Mesothelial cell of epicardium (in vitro differentiated cells): Measurements from ENCODE around the gene SYT14. TPM values are rescaled to one million over a fixed set of nuclear protein-coding genes. Genes with fewer than 3 reads are reported as not detected.
A peak's percentile ranks its signal among the peaks of the same experiment; 100 is the strongest.

ENCODE experiments used
- DNase-seq, 2 experiments: peaks; one replicate each; pipeline ENCODE4 v3.0.0; 2021; ENCODE audit warnings: low spot score in 2 of 2; ENCODE audit not compliant: unreplicated experiment in 2 of 2
- H3K27ac Mint-ChIP-seq: 2 replicates; pipeline ENCODE4 v1.8.0; 2021; ENCODE audit warnings: mixed read lengths
- H3K27me3 Mint-ChIP-seq: 2 replicates; pipeline ENCODE4 v1.8.0; 2021; ENCODE audit warnings: low read depth, mixed read lengths
- H3K36me3 Mint-ChIP-seq: 2 replicates; pipeline ENCODE4 v1.8.0; 2021; ENCODE audit warnings: mixed read lengths
- H3K4me1 Mint-ChIP-seq: 2 replicates; pipeline ENCODE4 v1.8.0; 2021; ENCODE audit warnings: mixed read lengths
- H3K4me3 Mint-ChIP-seq: 2 replicates; pipeline ENCODE4 v1.8.0; 2021; ENCODE audit warnings: mild to moderate bottlenecking, moderate library complexity, mixed read lengths
- H3K9me3 Mint-ChIP-seq: 2 replicates; pipeline ENCODE4 v1.8.0; 2021; ENCODE audit warnings: mixed read lengths
- CTCF ChIP-seq: fragments of 200-600 bp; sonication (generic); IDR thresholded peaks from one replicate; pipeline ENCODE4 v1.5.0; 2021; ENCODE audit warnings: antibody characterized with exemption; ENCODE audit not compliant: unreplicated experiment
- total RNA-seq: library from RNA; stranded (reverse); gene quantifications from 3 replicates; pipeline ENCODE4 v1.2.1, GENCODE V29; 2021

The SYT14 gene
- total RNA-seq, 1 donor from 2014 or later, result 1.1 TPM

- no peak for TF ChIP-seq CTCF
- peaks cover 1% of the 10 kb centered on the region for H3K27me3 Mint-ChIP-seq
- peaks cover 1% of the 10 kb centered on the region for H3K36me3 Mint-ChIP-seq
- H3K9me3 Mint-ChIP-seq, result peaks cover 2% of the 10 kb centered on the region
- H3K4me3 Mint-ChIP-seq, result no peak overlapping the region
- DNase-seq, result no peak
- no peak overlapping the region for H3K27ac Mint-ChIP-seq
- H3K4me1 Mint-ChIP-seq, result no peaks in the 10 kb centered on the region
Observed at GRCh38 chr1:210024282-210024681, 86.3 kb downstream of the SYT14 start.

- H3K27me3 Mint-ChIP-seq, result peaks cover 3% of the 10 kb centered on the region
- H3K4me1 Mint-ChIP-seq, result no peaks in the 10 kb centered on the region
Observed at GRCh38 chr1:210024996-210025395, 87.0 kb downstream of the SYT14 start.

GRCh38 chr1:210025870-210026269, 87.9 kb downstream of the SYT14 start:
- peak; percentile 29 for TF ChIP-seq CTCF
- no peak overlapping the region for H3K27ac Mint-ChIP-seq
- DNase-seq, result no peak
- H3K36me3 Mint-ChIP-seq, result peaks cover 1% of the 10 kb centered on the region
- H3K4me3 Mint-ChIP-seq, result no peak overlapping the region
- peaks cover 3% of the 10 kb centered on the region for H3K27me3 Mint-ChIP-seq
- H3K4me1 Mint-ChIP-seq, result no peaks in the 10 kb centered on the region
- H3K9me3 Mint-ChIP-seq, result peaks cover 10% of the 10 kb centered on the region

More at GRCh38 chr1:210024996-210025395, 87.0 kb downstream of the SYT14 start:
- peaks cover 1% of the 10 kb centered on the region for H3K36me3 Mint-ChIP-seq
- H3K4me3 Mint-ChIP-seq, result no peak overlapping the region
- no peak for TF ChIP-seq CTCF
- DNase-seq, result no peak
- no peak overlapping the region for H3K27ac Mint-ChIP-seq
- peaks cover 5% of the 10 kb centered on the region for H3K9me3 Mint-ChIP-seq

GRCh38 chr1:210027994-210028393, 90.0 kb downstream of the SYT14 start:
- H3K27ac Mint-ChIP-seq, result no peak overlapping the region
- DNase-seq, result no peak
- TF ChIP-seq CTCF, result no peak
- H3K27me3 Mint-ChIP-seq, result peaks cover 13% of the 10 kb centered on the region
- no peak overlapping the region for H3K4me3 Mint-ChIP-seq
- H3K4me1 Mint-ChIP-seq, result no peaks in the 10 kb centered on the region
- peaks cover 10% of the 10 kb centered on the region for H3K9me3 Mint-ChIP-seq
- H3K36me3 Mint-ChIP-seq, result peaks cover 1% of the 10 kb centered on the region

GRCh38 chr1:210031473-210031872, 93.5 kb downstream of the SYT14 start:
- Mint-ChIP-seq H3K36me3 (peaks cover 1% of the 10 kb centered on the region), H3K9me3 (peaks cover 24% of the 10 kb centered on the region), H3K4me1 (no peaks in the 10 kb centered on the region), H3K27me3 (peaks cover 13% of the 10 kb centered on the region), H3K4me3 (no peak overlapping the region), H3K27ac (no peak overlapping the region)
- no peak for TF ChIP-seq CTCF
- no peak for DNase-seq

- DNase-seq, result no peak
- no peak for TF ChIP-seq CTCF
- H3K27me3 Mint-ChIP-seq, result no peaks in the 10 kb centered on the region
- H3K9me3 Mint-ChIP-seq, result peaks cover 22% of the 10 kb centered on the region
- H3K4me3 Mint-ChIP-seq, result no peak overlapping the region
- no peak overlapping the region for H3K27ac Mint-ChIP-seq
- H3K4me1 Mint-ChIP-seq, result no peaks in the 10 kb centered on the region
- H3K36me3 Mint-ChIP-seq, result no peaks in the 10 kb centered on the region
Observed at GRCh38 chr1:210043058-210043457, 105.0 kb downstream of the SYT14 start.
